GM23338 (cell line): ENCODE measurements around the gene ZNF148. TPM values are rescaled to one million over a fixed set of nuclear protein-coding genes. Genes with fewer than 3 reads are reported as not detected.

Experiments
- ATAC-seq: fragments of 200-7000 bp; cut with Tn5 transposase; 3 replicates; pipeline ENCODE4 v1.9.1; 2020
- DNase-seq: peaks from one replicate; pipeline ENCODE4 v3.0.0-alpha.2; 2015; ENCODE audit warnings: low spot score
- H2AFZ ChIP-seq: fragments of 200-600 bp; sonication (generic); 2 replicates; pipeline ENCODE4 v1.8.0; 2016; ENCODE audit warnings: antibody characterized with exemption, mild to moderate bottlenecking, moderate library complexity
- H3F3A ChIP-seq: fragments of 200-600 bp; sonication (generic); replicated peaks from 2 replicates; pipeline ENCODE4 v1.8.0; 2017; ENCODE audit warnings: antibody characterized with exemption, mixed run types, low read depth
- H3K27ac ChIP-seq: fragments of 200-600 bp; sonication (generic); 2 replicates; pipeline ENCODE4 v1.6.1; 2016; ENCODE audit warnings: low read depth
- H3K27me3 ChIP-seq: fragments of 200-600 bp; sonication (generic); 2 replicates; pipeline ENCODE4 v1.8.0; 2016; ENCODE audit warnings: mild to moderate bottlenecking, mixed run types, moderate library complexity; ENCODE audit not compliant: insufficient read depth
- H3K36me3 ChIP-seq: fragments of 200-600 bp; sonication (generic); 2 replicates; pipeline ENCODE4 v1.8.0; 2016; ENCODE audit warnings: mild to moderate bottlenecking; ENCODE audit not compliant: insufficient read depth
- H3K4me1 ChIP-seq: fragments of 200-600 bp; sonication (generic); 2 replicates; pipeline ENCODE4 v1.8.0; 2016; ENCODE audit warnings: mild to moderate bottlenecking, moderate library complexity; ENCODE audit not compliant: insufficient read depth
- H3K4me2 ChIP-seq: fragments of 200-600 bp; sonication (generic); 2 replicates; pipeline ENCODE4 v1.7.1; 2017; ENCODE audit warnings: mixed run types
- H3K4me3 ChIP-seq: fragments of 200-600 bp; sonication (generic); 2 replicates; pipeline ENCODE4 v1.6.1; 2016; ENCODE audit warnings: mixed run types
- H3K79me2 ChIP-seq: fragments of 200-600 bp; sonication (generic); replicated peaks from 2 replicates; pipeline ENCODE4 v1.8.0; 2017; ENCODE audit warnings: mild to moderate bottlenecking; ENCODE audit not compliant: insufficient read depth
- H3K9me2 ChIP-seq: fragments of 200-600 bp; sonication (generic); 2 replicates; pipeline ENCODE4 v1.8.0; 2017; ENCODE audit not compliant: insufficient read depth
- H4K20me1 ChIP-seq: fragments of 200-600 bp; sonication (generic); replicated peaks from 2 replicates; pipeline ENCODE4 v1.8.0; 2017; ENCODE audit warnings: mild to moderate bottlenecking; ENCODE audit not compliant: insufficient read depth
- H3K27ac Mint-ChIP-seq: 2 replicates; pipeline ENCODE4 v1.8.0; 2020; ENCODE audit warnings: inconsistent platforms, mild to moderate bottlenecking, moderate library complexity, mixed read lengths
- H3K27me3 Mint-ChIP-seq: 3 replicates; pipeline ENCODE4 v1.8.0; 2022; ENCODE audit warnings: low read depth, mild to moderate bottlenecking, moderate library complexity, mixed read lengths, inconsistent platforms; ENCODE audit not compliant: insufficient read depth, poor library complexity
- H3K36me3 Mint-ChIP-seq: 3 replicates; pipeline ENCODE4 v1.8.0; 2021; ENCODE audit warnings: low read depth, mild to moderate bottlenecking, inconsistent platforms, moderate library complexity, mixed read lengths
- H3K4me1 Mint-ChIP-seq: 3 replicates; pipeline ENCODE4 v1.8.0; 2020; ENCODE audit warnings: mild to moderate bottlenecking, inconsistent platforms, mixed read lengths
- H3K4me3 Mint-ChIP-seq: 3 replicates; pipeline ENCODE4 v1.8.0; 2021; ENCODE audit warnings: moderate library complexity, mild to moderate bottlenecking, inconsistent platforms, mixed read lengths
- H3K9me3 Mint-ChIP-seq: 3 replicates; pipeline ENCODE4 v1.8.0; 2020; ENCODE audit warnings: moderate library complexity, mild to moderate bottlenecking, inconsistent platforms, mixed read lengths
- CTCF ChIP-seq, 2 experiments: fragments of 200-600 bp in 1 of 2; sonication (generic) in 1 of 2; conservative IDR thresholded peaks; 2 replicates each; pipeline versions ENCODE4 v1.5.1 to v1.6.1; 2016 to 2017; ENCODE audit warnings: antibody characterized with exemption in 2 of 2, low read depth in 2 of 2, mild to moderate bottlenecking in 2 of 2, moderate library complexity in 1 of 2
- EZH2 ChIP-seq: fragments of 200-600 bp; sonication (generic); IDR thresholded peaks from one replicate; pipeline ENCODE4 v1.8.0; 2017; ENCODE audit warnings: antibody characterized with exemption, mild to moderate bottlenecking, low read depth; ENCODE audit not compliant: unreplicated experiment
- EZH2phosphoT487 ChIP-seq: fragments of 200-600 bp; sonication (generic); IDR thresholded peaks from one replicate; pipeline ENCODE4 v1.8.1; 2018; ENCODE audit warnings: antibody characterized with exemption; ENCODE audit not compliant: unreplicated experiment
- NANOG ChIP-seq: IDR thresholded peaks from 2 replicates; pipeline ENCODE4 v1.6.1; 2016; ENCODE audit warnings: antibody characterized with exemption, borderline replicate concordance
- POLR2AphosphoS5 ChIP-seq: IDR thresholded peaks from 2 replicates; pipeline ENCODE4 v1.6.1; 2016; ENCODE audit warnings: antibody characterized with exemption, low read depth
- STAT1 ChIP-seq: IDR thresholded peaks from one replicate; pipeline ENCODE4 v1.6.1; 2016; ENCODE audit warnings: antibody characterized with exemption; ENCODE audit not compliant: unreplicated experiment
- ZNF114 ChIP-seq: fragments of 250-450 bp; sonication (Bioruptor Pico); IDR thresholded peaks from 2 replicates; pipeline ENCODE4 v1.5.0; 2020; ENCODE audit warnings: mild to moderate bottlenecking, moderate library complexity
- ZNF331 ChIP-seq: fragments of 250-450 bp; sonication (Bioruptor Pico); IDR thresholded peaks from 2 replicates; pipeline ENCODE4 v1.5.0; 2020; ENCODE audit warnings: low read depth, mild to moderate bottlenecking, moderate library complexity
- polyA plus RNA-seq: library from polyadenylated mRNA; unstranded; fragments of >200 nt; fragmentation: Nextera tagmentation; extraction: Ambion mirVana; gene quantifications from 2 replicates; pipeline ENCODE4 v1.2.1, GENCODE V29; 2016
- total RNA-seq: library from RNA; depleted of rRNA; stranded (reverse); fragments of >200 nt; shearing (Covaris generic); gene quantifications from 2 replicates; pipeline ENCODE4 v1.2.3, GENCODE V29; 2014
- TF ChIP-seq, protein P1 (sequence below): fragments of 250-450 bp; sonication (Bioruptor Pico); IDR thresholded peaks from 2 replicates; pipeline ENCODE4 v1.5.0; 2020; ENCODE audit warnings: mild to moderate bottlenecking, moderate library complexity
- TF ChIP-seq, protein P2 (sequence below): IDR thresholded peaks from one replicate; pipeline ENCODE4 v1.6.1; 2018; ENCODE audit warnings: antibody characterized with exemption; ENCODE audit not compliant: unreplicated experiment

ZNF148 gene
- total and polyA plus RNA-seq, 2 experiments from 2014 or later = 13.9 to 16.9 TPM

DNA sequence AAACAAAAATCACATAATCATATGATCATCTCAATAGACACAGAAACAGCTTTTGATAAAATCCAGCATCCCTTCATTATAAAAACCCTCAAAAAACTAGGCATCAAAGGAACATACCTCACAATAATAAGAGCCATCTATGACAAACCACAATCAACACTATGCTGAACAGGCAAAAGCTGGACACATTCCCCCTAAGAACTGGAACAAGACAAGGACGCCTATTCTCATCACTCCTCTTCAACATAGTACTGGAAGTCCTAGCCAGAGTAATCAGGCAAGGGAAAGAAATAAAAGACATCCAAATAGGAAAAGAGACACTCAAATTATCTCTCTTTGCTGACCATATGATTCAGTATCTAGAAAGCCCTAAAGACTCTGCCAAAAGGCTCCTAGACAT, 107.7 kb downstream of the ZNF148 start:
- ATAC-seq (no peak), DNase-seq (no peak)
- TF ChIP-seq ZNF331 (CRISPR knock-in tag) = no peak
- no peak for TF ChIP-seq CTCF (conservative IDR thresholded peaks at IDR 0.05; ENCODE audit: low read depth in 2 of 2)
- TF ChIP-seq, protein P1, sequence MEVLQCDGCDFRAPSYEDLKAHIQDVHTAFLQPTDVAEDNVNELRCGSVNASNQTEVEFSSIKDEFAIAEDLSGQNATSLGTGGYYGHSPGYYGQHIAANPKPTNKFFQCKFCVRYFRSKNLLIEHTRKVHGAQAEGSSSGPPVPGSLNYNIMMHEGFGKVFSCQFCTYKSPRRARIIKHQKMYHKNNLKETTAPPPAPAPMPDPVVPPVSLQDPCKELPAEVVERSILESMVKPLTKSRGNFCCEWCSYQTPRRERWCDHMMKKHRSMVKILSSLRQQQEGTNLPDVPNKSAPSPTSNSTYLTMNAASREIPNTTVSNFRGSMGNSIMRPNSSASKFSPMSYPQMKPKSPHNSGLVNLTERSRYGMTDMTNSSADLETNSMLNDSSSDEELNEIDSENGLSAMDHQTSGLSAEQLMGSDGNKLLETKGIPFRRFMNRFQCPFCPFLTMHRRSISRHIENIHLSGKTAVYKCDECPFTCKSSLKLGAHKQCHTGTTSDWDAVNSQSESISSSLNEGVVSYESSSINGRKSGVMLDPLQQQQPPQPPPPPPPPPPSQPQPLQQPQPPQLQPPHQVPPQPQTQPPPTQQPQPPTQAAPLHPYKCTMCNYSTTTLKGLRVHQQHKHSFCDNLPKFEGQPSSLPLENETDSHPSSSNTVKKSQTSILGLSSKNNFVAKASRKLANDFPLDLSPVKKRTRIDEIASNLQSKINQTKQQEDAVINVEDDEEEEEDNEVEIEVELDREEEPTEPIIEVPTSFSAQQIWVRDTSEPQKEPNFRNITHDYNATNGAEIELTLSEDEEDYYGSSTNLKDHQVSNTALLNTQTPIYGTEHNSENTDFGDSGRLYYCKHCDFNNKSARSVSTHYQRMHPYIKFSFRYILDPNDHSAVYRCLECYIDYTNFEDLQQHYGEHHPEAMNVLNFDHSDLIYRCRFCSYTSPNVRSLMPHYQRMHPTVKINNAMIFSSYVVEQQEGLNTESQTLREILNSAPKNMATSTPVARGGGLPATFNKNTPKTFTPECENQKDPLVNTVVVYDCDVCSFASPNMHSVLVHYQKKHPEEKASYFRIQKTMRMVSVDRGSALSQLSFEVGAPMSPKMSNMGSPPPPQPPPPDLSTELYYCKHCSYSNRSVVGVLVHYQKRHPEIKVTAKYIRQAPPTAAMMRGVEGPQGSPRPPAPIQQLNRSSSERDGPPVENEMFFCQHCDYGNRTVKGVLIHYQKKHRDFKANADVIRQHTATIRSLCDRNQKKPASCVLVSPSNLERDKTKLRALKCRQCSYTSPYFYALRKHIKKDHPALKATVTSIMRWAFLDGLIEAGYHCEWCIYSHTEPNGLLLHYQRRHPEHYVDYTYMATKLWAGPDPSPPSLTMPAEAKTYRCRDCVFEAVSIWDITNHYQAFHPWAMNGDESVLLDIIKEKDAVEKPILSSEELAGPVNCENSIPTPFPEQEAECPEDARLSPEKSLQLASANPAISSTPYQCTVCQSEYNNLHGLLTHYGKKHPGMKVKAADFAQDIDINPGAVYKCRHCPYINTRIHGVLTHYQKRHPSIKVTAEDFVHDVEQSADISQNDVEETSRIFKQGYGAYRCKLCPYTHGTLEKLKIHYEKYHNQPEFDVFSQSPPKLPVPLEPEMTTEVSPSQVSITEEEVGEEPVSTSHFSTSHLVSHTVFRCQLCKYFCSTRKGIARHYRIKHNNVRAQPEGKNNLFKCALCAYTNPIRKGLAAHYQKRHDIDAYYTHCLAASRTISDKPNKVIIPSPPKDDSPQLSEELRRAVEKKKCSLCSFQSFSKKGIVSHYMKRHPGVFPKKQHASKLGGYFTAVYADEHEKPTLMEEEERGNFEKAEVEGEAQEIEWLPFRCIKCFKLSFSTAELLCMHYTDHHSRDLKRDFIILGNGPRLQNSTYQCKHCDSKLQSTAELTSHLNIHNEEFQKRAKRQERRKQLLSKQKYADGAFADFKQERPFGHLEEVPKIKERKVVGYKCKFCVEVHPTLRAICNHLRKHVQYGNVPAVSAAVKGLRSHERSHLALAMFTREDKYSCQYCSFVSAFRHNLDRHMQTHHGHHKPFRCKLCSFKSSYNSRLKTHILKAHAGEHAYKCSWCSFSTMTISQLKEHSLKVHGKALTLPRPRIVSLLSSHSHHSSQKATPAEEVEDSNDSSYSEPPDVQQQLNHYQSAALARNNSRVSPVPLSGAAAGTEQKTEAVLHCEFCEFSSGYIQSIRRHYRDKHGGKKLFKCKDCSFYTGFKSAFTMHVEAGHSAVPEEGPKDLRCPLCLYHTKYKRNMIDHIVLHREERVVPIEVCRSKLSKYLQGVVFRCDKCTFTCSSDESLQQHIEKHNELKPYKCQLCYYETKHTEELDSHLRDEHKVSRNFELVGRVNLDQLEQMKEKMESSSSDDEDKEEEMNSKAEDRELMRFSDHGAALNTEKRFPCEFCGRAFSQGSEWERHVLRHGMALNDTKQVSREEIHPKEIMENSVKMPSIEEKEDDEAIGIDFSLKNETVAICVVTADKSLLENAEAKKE = no peak
- TF ChIP-seq STAT1 = no peak
- TF ChIP-seq, protein P2, sequence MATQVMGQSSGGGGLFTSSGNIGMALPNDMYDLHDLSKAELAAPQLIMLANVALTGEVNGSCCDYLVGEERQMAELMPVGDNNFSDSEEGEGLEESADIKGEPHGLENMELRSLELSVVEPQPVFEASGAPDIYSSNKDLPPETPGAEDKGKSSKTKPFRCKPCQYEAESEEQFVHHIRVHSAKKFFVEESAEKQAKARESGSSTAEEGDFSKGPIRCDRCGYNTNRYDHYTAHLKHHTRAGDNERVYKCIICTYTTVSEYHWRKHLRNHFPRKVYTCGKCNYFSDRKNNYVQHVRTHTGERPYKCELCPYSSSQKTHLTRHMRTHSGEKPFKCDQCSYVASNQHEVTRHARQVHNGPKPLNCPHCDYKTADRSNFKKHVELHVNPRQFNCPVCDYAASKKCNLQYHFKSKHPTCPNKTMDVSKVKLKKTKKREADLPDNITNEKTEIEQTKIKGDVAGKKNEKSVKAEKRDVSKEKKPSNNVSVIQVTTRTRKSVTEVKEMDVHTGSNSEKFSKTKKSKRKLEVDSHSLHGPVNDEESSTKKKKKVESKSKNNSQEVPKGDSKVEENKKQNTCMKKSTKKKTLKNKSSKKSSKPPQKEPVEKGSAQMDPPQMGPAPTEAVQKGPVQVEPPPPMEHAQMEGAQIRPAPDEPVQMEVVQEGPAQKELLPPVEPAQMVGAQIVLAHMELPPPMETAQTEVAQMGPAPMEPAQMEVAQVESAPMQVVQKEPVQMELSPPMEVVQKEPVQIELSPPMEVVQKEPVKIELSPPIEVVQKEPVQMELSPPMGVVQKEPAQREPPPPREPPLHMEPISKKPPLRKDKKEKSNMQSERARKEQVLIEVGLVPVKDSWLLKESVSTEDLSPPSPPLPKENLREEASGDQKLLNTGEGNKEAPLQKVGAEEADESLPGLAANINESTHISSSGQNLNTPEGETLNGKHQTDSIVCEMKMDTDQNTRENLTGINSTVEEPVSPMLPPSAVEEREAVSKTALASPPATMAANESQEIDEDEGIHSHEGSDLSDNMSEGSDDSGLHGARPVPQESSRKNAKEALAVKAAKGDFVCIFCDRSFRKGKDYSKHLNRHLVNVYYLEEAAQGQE = no peak
- no peak for TF ChIP-seq POLR2AphosphoS5
- TF ChIP-seq ZNF114 (CRISPR knock-in tag) = no peak
- no peak for TF ChIP-seq EZH2
- no peak for TF ChIP-seq NANOG
- TF ChIP-seq EZH2phosphoT487 = no peak
- Histone ChIP-seq H3F3A (no peaks in the 10 kb centered on the region), H3K36me3 (no peaks in the 10 kb centered on the region), H3K9me2 (no peaks in the 10 kb centered on the region), H3K79me2 (no peaks in the 10 kb centered on the region), H3K27ac (no peak overlapping the region; the same call in 1 of the 2 replicates), H4K20me1 (no peaks in the 10 kb centered on the region), H3K4me1 (peaks cover 10% of the 10 kb centered on the region; the same call in 1 of the 2 replicates), H3K4me3 (no peak overlapping the region), H3K27me3 (no peaks in the 10 kb centered on the region), H3K4me2 (no peak overlapping the region), H2AFZ (no peak overlapping the region)
- Mint-ChIP-seq H3K4me3 (no peak overlapping the region), H3K27me3 (no peaks in the 10 kb centered on the region), H3K27ac (no peak overlapping the region), H3K9me3 (no peaks in the 10 kb centered on the region; the same call in 2 of the 3 replicates), H3K4me1 (peaks cover 10% of the 10 kb centered on the region), H3K36me3 (peaks cover 6% of the 10 kb centered on the region; the same call in 2 of the 3 replicates)
